SK-MEL-5 (cell line): Measurements from ENCODE around the gene DRGX. TPM values are rescaled to one million over a fixed set of nuclear protein-coding genes. Genes with fewer than 3 reads are reported as not detected.

Source experiments
- DNase-seq: peaks from one replicate; pipeline ENCODE4 v3.0.0-alpha.2; 2016; ENCODE audit warnings: low read depth, low spot score
- in situ Hi-C: cut with HindIII; loops from 2 replicates; pipeline ENCODE4 v1.10.0; 2016; ENCODE audit warnings: low sequenced_read_pairs, high pct_unique_total_duplicates, low pct_unique_long_range_greater_than_20kb
- total RNA-seq: library from RNA; depleted of rRNA; stranded (reverse); fragments of >200 nt; shearing (Covaris generic); gene quantifications from 2 replicates; pipeline ENCODE4 v1.2.3, GENCODE V29; 2014

Gene DRGX
- total RNA-seq, 1 experiment from 2014 or later, result not detected

DNA sequence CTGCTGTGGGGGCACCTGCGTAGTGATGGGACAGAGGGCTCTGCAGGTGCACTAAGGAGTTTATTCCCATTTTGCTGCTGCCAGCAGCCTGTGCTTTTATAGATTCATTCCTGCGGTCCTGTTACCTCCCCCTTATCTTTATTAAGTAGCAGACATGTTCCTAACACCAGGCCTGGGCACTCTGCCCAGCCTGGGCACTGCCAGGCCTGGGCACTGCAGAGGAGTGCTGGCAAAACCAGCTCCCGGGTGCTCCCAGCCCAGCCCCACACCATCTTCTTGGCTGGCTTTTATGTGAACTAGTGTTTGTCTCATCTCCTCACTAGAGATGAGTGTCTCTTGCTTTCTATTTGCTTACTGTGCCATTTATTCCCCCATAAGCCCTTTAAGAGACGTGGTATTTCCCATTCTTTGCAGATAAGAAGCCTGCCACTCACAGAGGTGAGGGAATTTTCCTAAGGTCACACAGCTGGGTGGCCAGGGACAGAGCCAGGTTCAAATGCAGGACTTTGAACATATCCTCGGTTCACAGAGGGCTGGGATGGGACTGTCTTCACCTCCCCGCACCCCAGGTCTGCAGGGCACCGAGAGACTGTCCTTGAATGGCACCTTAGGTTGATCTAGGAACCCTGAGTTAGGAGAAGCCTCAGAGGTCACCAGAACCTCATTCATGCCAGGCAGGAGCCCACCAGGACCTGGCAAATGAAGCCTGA is 14.6 kb upstream of the DRGX start:
- in situ Hi-C loops, result no loop called here
- DNase-seq, result no peak

GRCh38 chr10:49409755-49410154 is 13.9 kb upstream of the DRGX start:
- no peak for DNase-seq
- in situ Hi-C loops, result no loop called here

GRCh38 chr10:49408519-49409306 is 12.8 kb upstream of the DRGX start:
- DNase-seq, result peak; percentile 33
- in situ Hi-C loops, result no loop called here

DNA sequence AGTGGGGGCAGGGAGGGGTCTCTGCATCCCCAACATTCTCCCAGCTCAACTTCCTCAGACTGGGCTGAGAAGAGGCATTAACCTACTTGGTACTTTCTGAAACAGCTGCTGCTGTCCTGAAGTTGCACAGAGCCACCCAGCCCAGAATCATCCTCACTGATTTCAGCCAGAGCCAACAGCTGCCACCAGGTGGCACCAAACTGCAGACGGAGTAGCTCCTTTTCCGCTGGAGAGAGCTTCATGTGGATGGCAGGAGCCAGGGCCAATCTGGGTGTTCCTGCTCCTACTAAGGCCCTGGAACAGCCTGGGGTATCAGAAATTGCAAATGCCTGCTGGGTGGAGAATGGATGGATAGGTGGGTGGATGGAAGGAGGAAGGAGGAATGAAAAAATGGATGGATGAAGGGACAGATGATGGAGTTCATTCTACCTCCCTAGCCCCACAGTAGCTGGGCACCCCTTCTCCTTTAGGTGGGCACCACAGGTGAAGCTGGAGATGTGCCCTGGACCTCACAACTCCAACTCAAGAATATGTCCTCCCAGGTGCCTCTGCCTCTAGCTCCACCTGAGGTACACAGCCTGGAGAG is 11.8 kb upstream of the DRGX start:
- in situ Hi-C loops, result no loop called here
- DNase-seq, result peak; percentile 77

DNA sequence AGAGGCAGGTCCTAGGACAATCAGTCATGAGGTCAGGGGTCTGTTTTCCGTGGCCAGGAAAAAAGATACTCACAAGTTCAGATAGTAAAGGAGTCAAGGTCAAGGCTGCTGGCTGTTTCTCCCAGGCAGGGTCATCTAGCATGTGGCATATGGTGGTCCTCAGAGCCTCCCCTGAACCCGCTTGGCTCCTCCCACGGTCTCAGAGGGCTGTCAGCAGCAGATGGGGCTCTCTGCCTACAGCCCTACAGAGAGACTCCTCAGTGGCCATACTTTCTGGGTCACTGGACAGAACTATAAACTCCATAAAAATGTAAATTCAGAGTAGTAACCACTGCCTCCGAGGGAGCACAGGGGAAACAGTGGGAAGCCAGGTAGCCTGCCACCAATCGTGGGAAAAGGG is 11.3 kb upstream of the DRGX start:
- in situ Hi-C loops, result no loop called here
- no peak for DNase-seq

DNA sequence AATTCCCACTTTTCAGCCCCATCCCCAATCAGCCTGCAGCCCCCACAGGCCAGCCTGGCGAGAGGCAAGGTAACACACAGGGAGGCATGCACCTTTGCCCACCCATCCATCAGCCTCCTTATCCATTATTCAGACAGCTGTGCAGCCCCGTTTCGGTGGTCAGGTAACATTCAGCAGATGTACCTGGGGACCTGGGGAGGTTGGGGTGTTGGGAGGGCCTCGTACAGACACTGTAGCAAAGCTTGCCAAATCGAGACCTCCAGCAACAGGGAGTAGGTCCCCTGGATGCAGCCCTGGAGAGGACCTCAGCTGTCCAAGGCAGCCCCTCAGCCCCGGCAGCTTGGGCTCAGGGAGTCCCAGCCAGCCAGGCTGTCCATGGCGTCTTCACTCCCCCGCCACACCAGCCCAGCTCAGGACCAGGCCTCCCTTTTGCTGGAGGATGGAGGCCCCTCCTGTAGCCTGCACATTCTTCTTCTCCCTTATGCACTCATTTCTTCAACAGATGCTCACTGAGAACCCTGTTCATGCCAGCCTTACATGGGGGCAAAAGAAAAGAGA is 8.5 kb upstream of the DRGX start:
- no peak for DNase-seq
- in situ Hi-C loops, result no loop called here

GRCh38 chr10:49403363-49403762 is 7.5 kb upstream of the DRGX start:
- in situ Hi-C loops, result no loop called here
- DNase-seq, result no peak

DNA sequence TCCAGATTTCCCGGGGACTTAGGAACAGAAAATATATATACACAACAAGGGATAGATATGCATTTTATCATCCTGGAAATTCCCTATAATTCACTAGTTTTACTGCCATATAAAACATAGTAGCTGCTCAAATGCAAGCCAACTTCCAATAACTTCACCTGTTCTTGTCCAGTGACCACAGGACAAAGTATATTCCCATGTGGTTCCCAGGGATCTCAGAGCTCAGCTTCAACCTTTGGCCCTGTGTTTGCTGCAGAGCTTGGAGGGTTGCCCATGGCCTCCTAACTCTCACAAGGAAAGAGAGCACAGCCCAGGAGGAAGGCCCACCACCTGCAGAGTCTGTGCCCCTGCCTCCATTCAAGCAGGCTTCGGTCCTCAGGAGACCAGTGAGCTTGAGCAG is 4.5 kb upstream of the DRGX start:
- DNase-seq, result no peak
- in situ Hi-C loops, result no loop called here

- no peak for DNase-seq
- in situ Hi-C loops, result no loop called here
Measured at GRCh38 chr10:49398986-49399385, 3.1 kb upstream of the DRGX start.

GRCh38 chr10:49398000-49398861 is 2.3 kb upstream of the DRGX start:
- DNase-seq, result peak; percentile 10
- in situ Hi-C loops, result no loop called here

- in situ Hi-C loops, result no loop called here
- no peak for DNase-seq
Measured at GRCh38 chr10:49397036-49397999, 1.4 kb upstream of the DRGX start.

- DNase-seq, result no peak
- in situ Hi-C loops, result no loop called here
Measured at GRCh38 chr10:49396666-49396999, 744 bp upstream of the DRGX start.

GRCh38 chr10:49394933-49395740 is 752 bp downstream of the DRGX start:
- DNase-seq, result no peak
- in situ Hi-C loops, result no loop called here

GRCh38 chr10:49393757-49394156 is 2.1 kb downstream of the DRGX start:
- peak; percentile 2 for DNase-seq
- in situ Hi-C loops, result no loop called here

DNA sequence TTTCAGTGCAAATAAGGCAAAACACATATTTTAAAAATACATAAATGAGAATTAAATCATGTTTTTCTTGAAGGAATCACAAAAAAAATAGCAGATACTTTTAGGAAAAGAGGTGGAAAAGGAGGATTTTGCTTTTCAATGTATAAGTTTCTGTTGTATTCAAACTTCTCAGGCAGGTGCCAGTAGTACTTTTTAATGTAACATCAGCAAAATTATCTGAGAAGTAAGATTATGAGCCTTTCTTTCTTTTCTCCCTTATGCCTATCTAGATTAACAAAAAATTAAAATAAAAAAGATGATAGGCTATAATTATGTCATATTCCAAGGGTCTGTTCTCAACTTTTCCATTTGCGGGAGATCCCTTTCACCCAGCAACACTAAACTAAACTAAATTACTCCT is 2.6 kb downstream of the DRGX start:
- DNase-seq, result no peak
- in situ Hi-C loops, result no loop called here

DNA sequence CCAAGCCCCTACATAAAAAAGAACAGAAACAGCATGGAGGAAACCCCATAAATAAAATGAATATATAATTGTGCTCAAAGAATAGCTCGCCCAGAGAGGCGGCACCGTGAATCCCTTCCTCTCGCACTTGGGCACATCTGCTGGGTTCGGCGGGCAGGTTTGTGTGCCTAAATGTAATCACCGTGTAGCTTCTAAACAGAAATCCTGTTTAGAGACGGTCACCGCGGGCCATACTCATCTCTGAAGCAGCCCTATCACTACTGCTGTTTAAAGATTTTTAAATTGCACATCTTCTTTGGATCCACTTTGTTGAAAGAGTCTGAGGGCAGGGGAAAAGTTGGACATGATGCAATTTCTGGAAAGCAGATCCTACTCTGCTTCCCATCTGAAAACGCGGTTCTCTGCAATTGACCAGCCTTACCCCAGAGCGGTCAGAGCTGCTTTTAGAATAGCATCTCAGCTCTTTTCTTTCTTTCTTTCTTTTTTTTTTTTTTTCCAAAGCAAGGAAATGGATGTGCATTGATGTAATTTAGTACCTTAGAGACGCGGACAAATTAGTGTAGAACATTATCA is 6.4 kb downstream of the DRGX start:
- in situ Hi-C loops, result no loop called here
- DNase-seq, result no peak
